Stimulated activated CD8-positive, alpha-beta memory T cell treated with anti-CD3 and anti-CD28 coated beads, Interleukin-7, amount 100 ng/mL, for 24 hours (primary cell): ENCODE measurements around the gene ALDH1L1.

Experiments
- DNase-seq: peaks from one replicate; pipeline ENCODE4 v3.0.0-alpha.2; 2020; ENCODE audit warnings: low read depth

Gene ALDH1L1

DNA sequence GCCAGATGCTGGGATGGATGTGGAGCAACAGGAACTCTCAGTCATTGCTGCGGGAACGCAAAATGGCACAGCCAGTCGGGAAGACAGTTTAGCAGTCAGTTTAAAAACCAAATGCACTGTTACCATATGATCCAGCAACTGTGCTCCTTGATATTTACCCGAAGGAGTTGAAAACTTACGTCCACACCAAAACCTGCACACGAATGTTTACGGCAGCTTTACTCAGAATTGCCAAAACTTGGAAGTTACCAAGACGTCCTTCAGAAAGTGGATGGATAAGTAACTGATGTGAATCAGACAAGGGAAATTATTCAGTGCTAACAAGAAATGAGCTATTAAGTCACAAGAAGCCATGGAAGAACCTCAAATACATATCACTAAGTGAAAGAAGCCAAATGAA, 60.4 kb downstream of the ALDH1L1 start:
- no peak for DNase-seq

DNA sequence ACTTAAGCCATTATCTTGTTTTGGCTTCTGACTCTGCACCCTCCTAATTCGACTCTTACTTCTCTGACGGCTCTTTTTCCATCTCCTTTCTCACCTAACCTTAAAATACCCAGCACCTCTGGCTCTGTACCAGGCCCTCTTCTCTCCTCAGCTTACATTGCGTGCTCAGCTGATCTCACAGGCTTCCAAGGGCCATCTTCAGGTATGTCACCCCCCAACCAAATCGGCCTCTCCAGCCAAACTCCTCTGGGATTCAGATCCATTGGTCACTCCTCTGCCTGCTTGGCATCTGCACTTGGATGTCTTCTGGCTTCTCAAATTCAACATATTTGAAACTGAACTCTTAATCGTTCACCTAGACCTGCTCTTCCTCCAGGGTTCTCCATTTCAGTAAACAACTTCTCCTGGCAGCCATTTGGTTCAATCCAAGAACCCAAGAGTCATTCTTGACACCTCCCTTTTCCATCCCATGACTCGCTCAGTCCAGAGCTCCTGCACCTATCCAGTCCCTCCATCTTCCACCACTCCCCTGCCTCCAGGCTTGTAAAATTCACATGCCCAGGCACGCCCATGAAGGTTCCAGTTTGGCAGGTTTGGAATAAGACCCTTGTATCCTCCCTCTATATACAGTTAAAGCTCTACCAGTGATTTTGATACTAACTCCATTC, 61.2 kb downstream of the ALDH1L1 start:
- DNase-seq: no peak

DNA sequence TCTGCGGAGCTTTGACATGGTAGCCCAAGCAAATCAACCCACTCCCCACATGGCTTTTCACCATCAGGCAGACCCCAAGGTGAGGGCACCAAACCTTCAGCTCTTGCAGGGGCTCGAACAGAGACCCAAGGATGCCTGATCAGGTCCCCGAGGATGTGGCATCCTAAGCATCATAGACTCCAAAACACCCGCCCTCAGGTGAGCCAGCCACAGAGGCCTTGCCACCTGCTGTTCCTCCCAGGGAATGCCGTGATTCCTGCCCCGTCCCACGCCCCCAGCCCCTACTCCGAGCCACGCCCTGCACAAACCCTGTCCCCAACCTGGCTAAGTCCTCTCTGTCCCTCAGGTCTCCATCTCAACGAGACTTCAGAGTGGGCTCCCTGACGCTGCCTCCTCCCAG, 61.8 kb downstream of the ALDH1L1 start:
- DNase-seq: no peak

- DNase-seq: no peak
Observed at GRCh38 chr3:126117786-126118185, 62.6 kb downstream of the ALDH1L1 start.

DNA sequence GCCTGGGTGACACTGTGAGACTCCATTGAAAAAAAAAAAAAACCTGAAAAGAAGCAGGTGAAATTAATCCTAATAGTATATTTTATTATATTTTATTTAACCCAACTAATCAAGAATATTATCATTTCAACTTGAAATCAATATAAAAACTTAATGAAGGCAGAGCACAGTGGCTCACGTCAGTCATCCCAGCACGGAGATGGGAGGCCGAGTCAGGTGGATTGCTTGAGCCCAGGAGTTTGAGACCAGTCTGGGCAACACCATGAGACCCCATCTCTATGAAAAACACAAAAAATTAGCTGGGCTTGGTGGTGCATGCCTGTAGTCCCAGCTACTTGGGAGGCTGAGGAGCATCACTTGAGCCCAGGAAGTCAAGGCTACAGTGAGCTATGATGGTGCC, 63.2 kb downstream of the ALDH1L1 start:
- no peak for DNase-seq

- DNase-seq: no peak
Observed at GRCh38 chr3:126116526-126116925, 63.9 kb downstream of the ALDH1L1 start.

DNA sequence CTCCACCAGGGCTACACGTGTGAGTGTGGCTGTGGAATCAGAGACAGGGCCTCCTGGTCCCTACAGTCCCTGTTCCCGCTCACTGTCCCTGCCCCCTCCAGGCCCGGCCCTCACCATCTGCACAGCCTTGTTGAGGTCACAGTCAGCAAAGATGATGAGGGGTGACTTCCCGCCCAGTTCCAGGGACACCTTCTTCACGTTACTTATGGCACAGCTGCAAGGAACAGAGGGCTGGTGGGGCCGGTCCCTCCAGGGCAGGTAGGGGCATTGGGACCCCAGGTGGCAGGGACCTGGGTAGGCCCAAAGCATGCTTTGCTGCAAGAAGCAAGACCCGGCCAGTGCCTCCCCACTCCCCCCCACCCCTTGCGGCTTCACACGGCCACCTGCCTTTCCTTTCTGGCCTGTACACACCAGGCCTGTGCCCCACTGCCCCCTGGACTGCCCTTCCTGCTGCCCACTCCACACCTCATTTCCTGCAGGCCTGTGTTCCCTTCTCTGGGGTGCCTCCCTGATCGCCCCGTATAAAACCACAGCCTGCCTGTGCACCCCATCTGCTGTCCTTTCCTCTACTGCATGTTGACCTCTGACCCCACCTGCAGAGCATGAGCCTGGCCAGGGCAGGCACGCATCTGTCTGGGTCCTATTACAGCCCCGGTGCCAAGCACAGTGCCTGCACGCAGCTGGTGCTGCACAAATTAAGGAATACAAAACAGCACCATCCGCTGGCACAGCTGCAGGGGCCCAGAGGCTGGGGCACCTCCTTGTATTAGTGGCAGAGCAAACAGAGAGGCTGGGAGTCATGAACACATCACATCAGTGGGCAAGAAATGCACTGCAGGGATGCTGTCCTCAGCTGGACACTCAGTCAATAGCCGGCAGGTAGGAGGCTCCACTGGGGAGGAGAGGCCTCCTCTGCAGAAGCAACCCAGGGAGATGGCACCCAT, 65.7 kb downstream of the ALDH1L1 start:
- no peak for DNase-seq

- DNase-seq: no peak
Observed at GRCh38 chr3:126113733-126114442, 66.5 kb downstream of the ALDH1L1 start.

DNA sequence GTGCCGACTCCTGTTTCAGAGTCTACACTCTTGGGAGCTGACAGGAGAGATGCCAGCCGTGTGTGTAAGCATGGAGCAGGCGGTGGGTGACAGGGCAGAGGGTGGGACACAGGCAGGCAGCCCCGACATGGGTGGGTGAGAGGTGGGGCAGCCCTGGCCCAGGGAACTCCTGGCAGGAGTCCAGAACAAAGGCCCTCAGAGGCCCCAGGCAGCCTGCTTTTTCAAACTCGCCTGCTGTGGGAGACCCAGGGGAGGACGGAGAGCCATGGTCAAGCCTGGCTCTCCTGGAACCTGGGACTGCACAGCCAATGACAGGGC, 67.2 kb downstream of the ALDH1L1 start:
- DNase-seq: no peak

DNA sequence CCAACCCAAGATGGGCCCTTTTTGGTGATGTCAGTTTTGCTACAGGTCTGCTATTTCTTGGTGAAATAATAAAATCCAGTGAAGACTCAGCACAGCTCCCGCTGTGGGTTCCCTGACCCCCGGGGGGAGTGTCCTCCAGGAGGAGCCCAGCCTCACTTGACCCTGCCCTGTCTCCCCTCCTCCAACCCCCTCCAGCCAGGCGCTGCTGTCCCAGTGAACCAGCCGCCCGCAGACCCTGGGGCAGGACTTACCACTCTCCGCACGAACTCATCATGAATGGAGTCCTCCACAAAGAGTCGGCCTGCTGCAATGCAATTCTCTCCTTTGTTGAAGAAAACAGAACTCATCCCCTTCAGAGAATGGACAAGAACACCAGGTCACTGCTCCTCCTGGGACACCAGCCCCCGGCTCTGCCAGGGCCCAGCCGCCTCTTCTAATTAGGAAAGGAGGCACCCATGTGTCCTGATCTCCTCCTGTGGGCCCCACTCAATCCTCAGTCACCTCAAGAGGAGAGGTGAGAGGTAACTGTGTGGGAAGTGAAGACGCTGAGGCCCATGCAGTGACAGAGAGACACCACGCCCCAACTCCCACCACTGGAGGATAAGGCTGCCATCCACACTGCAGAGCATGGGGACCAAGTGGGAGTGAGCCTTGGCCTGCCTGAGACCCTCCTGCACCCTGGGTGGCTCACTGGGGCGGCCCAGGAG, 67.7 kb downstream of the ALDH1L1 start:
- no peak for DNase-seq

DNA sequence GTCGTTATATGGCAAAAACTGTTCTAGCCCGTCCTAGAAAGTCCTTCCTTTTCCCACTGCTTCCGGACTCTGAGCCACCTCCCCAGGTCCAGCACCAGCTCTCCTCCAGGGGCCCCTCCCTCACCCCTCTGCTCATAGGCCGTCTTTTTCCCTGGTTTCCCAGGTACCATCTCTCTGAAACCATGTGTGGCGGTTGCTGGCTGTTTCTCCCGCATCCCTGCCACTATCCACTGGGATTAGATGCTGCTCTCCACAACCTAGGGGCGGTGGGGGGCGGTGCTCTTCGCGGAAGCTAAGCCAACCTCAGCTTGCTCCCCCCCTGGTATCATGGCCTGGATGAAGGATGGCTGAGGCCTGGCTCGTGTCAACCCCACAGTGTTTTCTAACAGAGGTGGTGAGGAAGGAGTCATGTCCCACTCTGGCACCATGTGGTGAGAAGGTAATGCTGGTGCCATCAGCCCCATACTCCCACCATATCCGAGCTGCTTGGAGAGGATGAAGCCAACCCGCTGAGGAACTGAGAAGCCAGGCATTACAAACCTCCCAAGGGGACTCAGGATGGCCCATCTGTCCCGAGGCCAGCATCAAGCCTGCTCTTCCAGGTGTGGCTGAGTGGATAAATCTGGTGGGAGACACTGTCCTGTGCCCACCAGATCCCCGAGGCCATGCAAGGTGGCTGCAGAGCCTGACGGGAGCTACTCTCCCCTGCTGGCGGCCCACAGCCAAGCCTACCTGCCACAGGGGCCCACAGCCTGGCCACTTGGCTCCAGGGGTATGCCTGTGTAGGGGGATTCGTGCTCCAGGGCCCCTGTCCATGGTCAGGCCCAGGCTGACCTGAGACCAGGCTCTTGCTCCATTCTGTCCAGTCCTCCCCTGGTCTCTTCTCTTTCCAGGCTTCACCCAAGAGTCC, 68.6 kb downstream of the ALDH1L1 start:
- no peak for DNase-seq

- DNase-seq: no peak
Observed at GRCh38 chr3:126111126-126111551, 69.2 kb downstream of the ALDH1L1 start.

DNA sequence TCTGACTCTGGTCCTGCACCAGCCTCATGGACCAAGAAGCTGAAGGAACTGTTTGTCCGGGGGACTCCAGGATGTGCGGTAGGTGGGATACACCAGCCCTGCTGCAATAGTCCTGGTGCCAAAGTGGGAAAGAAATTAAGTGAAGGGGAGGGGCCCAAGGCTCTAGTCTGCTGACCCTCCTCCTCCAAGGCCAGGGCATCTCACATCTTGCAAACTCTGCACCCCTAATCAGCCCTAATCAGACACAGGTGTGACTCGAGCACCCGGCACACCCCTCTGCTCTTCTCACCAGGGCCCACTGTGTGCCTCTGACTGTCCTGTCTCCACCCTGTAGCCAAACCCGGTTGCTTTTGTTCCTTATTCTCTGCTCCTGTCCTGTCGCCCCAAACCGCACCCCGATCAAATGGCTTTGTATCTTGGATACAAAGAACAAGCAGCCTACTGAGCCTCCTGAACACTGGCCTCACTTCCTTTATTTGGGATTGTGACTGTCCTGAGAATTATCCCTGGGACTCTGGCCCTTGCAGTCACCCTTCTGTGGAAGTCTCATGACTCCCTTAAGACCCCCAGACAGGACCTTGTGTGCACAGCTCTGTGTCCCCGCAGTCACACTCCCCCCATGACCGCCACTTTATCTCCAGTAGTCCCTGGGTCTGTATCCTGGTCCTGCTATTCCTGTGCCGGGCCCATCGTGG, 69.8 kb downstream of the ALDH1L1 start:
- no peak for DNase-seq

DNA sequence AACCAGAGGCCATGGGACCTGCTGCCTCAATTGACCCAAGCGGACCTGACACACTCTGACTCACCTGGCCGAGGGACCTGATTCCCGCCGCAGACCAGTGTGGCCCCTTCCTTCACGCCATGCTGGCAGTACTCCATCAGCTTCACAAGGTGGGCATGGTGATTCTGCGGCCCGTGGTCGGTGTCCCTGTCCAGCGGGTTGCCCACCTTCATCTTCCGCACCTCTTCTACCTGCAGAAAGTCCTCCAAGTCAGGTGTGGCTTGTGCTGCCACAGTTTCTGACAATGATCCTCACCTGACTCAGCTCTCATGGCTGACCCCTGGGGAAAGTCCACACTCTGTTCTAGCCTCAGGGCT, 70.5 kb downstream of the ALDH1L1 start:
- DNase-seq: no peak

DNA sequence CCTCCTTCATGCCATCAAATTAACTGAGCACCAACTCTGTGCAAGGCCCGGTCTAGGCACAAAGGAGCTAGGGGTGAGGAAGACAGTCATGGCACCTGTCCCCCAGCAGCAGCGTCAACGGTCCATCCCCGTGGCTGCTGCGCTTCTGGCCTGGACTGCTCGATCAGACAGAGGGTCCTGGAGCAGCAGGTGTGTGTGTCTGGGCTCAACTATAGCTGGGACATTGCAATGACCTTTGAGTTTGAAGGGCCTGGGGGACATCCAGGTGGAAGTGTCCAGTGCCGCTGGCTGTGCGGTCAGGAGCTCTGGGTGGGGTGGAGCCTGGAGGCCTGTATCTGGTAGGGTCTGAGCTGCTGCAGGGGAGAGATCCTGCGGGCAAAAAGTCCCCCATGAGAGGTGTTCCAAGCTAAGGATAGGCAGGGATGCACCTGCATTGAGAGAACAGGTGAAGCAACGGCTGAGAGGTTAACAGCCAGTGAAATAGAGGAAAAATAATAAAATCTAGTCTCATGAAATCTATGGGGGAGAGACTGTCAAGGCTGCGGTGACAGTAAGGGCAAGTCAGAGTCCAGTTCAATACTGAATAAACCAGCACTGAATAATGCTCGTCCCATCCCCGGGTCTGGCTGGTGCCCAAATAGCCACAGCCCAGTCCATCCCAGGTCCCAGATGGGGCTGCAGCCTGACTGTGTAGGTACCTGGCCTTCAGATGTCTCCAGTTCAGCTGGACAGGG, 71.1 kb downstream of the ALDH1L1 start:
- DNase-seq: no peak

DNA sequence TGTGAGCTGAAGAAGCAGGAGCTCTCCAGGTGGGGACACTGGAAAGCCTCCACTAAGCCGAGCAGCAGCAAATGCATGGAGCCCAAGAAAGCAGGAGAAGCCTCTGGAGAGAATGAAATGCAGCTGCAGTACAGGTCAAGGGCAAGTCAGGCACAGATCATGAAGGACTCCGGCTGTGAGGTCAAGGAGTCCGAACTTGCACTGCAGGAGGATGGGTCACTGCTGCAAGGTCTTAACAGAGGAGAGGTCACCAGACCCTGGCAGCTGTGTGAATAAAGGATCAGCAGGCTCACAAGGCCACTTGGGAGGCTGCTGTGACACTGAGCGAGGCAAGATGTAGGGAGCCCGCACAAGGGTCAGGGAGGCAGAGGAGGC, 71.7 kb downstream of the ALDH1L1 start:
- DNase-seq: no peak

- no peak for DNase-seq
Observed at GRCh38 chr3:126107957-126108675, 72.3 kb downstream of the ALDH1L1 start.

GRCh38 chr3:126107203-126107939, 73.0 kb downstream of the ALDH1L1 start:
- DNase-seq: no peak
